MCF 10A (cell line): ENCODE measurements around the gene VWA7. TPM values are rescaled to one million over a fixed set of nuclear protein-coding genes. Genes with fewer than 3 reads are reported as not detected.

Experiments used
- BruUV-seq: library from RNA; stranded (reverse); fragments of 400-500 nt; replicated peaks from 2 replicates; lab custom pipeline; 2021; lab: Mats Ljungman, UMichigan
- CTCF ChIA-PET: fragments of 300-600 bp; sonication (Branson Sonifier 250); formaldehyde crosslinking; extraction: SDS; loops from one replicate; lab custom pipeline; 2021; ENCODE audit warnings: antibody characterized with exemption, inconsistent platforms; lab: Yijun Ruan, JAX
- POLR2A ChIA-PET: fragments of 300-600, 350-650 bp; sonication (Branson Sonifier 250); formaldehyde crosslinking; extraction: SDS; loops from one replicate; lab custom pipeline; 2020; ENCODE audit warnings: antibody characterized with exemption, inconsistent platforms; lab: Yijun Ruan, JAX
- DNase-seq: peaks from one replicate; pipeline ENCODE4 v3.0.0-alpha.2; 2018; ENCODE audit not compliant: unreplicated experiment
- H3K27ac Mint-ChIP-seq: one replicate; pipeline ENCODE4 v1.8.0; 2022; ENCODE audit warnings: mild to moderate bottlenecking, low read depth, mixed read lengths; ENCODE audit not compliant: unreplicated experiment
- H3K27me3 Mint-ChIP-seq: one replicate; pipeline ENCODE4 v1.8.0; 2022; ENCODE audit warnings: mixed read lengths; ENCODE audit not compliant: insufficient read depth, unreplicated experiment
- H3K36me3 Mint-ChIP-seq: one replicate; pipeline ENCODE4 v1.8.0; 2022; ENCODE audit warnings: mild to moderate bottlenecking, moderate library complexity, mixed read lengths; ENCODE audit not compliant: insufficient read depth, unreplicated experiment
- H3K4me1 Mint-ChIP-seq: one replicate; pipeline ENCODE4 v1.8.0; 2022; ENCODE audit warnings: mixed read lengths; ENCODE audit not compliant: insufficient read depth, unreplicated experiment
- H3K4me3 Mint-ChIP-seq: one replicate; pipeline ENCODE4 v1.8.0; 2022; ENCODE audit warnings: mild to moderate bottlenecking, moderate library complexity, mixed read lengths; ENCODE audit not compliant: unreplicated experiment
- H3K9me3 Mint-ChIP-seq: one replicate; pipeline ENCODE4 v1.8.0; 2022; ENCODE audit warnings: mixed read lengths; ENCODE audit not compliant: unreplicated experiment
- intact Hi-C: fragments of 100-400 bp; cut with micrococcal nuclease; formaldehyde crosslinking; loops from 2 replicates; pipeline ENCODE4 v1.14.1; 2022
- total RNA-seq: library from RNA; stranded (reverse); gene quantifications from 2 replicates; pipeline ENCODE4 v1.2.3, GENCODE V29; 2022
- TF ChIP-seq, protein P1 (sequence below): fragments of 200-600 bp; IDR thresholded peaks from one replicate; pipeline ENCODE4 v1.8.0; 2022; ENCODE audit warnings: antibody characterized with exemption, mild to moderate bottlenecking; ENCODE audit not compliant: unreplicated experiment

VWA7 gene
- total RNA-seq, 1 experiment from 2014 or later = 2.0 TPM

DNA sequence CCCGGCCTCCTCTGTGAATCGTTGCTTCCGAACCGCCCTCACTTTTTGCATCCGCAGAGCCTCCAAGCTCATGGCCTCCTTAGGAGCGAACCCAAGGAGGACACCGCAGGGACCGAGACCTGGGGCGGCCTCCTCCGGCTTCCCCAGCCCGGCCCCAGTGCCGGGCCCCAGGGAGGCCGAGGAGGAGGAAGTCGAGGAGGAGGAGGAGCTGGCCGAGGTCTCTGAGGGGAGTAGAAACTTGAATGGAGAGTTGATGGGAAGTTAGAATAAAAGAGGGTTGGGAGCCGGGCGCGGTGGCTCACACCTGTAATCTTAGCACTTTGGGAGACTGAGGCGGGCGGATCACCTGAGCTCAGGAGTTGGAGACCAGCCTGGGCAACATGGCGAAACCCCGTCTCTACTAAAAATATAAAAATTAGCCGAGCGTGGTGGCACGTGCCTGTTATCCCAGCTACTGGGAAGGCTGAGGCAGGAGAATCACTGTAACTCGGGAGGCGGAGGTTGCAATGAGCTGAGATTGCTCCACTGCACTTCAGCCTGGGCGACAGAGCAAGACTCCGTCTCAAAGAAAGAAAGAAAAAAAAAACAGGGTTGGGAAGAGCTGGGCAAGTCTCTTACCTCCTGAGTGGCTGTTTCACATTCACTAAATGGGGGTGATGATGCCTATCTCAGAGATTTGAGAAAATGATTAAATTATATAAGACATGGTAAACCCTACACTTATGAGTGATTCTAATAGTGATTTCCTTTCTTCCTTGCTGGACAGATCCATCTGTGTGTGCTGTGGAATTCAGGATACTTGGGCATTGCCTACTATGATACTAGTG, 36.5 kb downstream of the VWA7 start:
- no TSS peak for BruUV-seq
- H3K36me3 Mint-ChIP-seq = peaks cover 4% of the 10 kb centered on the region

DNA sequence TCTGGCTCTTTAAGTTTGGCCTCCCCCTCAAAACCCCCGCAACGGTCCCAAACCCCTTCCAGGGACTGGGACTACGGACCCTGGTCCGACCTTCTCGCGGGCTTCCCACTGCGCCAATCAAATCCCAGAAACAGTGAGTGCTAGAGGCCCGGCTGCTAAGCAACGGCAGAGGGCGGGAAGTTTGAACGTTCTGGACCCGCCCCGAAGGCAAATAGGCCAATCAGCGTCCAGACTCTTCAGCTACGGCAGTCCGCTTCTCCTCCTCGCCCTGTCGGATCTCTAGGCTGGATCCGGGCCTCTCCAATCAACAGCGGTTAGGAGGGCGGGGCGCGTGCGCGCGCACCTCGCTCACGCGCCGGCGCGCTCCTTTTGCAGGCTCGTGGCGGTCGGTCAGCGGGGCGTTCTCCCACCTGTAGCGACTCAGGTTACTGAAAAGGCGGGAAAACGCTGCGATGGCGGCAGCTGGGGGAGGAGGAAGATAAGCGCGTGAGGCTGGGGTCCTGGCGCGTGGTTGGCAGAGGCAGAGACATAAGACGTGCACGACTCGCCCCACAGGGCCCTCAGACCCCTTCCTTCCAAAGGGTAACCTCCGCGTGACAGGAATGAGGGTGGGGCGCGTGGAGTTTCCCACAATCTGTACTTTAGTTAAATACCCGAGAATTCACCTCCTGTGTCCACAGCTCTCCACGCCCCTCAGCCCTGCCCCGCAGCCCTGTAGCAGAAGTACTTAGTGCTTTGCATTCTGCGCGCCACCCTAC, 37.3 kb downstream of the VWA7 start, which contains the start of gene MSH5:
Gene MSH5 (plus strand): TSS at position 367 of the 758 bp plus-strand sequence. CDS start 462 bp downstream, outside the sequence.
- TSS peak; percentile 56 for BruUV-seq
- peaks cover 40% of the 10 kb centered on the region for H3K4me1 Mint-ChIP-seq

More for the DNA sequence above, 36.5 kb downstream of the VWA7 start:
- H3K27me3 Mint-ChIP-seq = no peaks in the 10 kb centered on the region
- intact Hi-C loops = no loop called here
- peak overlapping the region; percentile 88 for H3K4me3 Mint-ChIP-seq
- no peak for DNase-seq
- no peaks in the 10 kb centered on the region for H3K9me3 Mint-ChIP-seq
- TF ChIP-seq, protein P1, sequence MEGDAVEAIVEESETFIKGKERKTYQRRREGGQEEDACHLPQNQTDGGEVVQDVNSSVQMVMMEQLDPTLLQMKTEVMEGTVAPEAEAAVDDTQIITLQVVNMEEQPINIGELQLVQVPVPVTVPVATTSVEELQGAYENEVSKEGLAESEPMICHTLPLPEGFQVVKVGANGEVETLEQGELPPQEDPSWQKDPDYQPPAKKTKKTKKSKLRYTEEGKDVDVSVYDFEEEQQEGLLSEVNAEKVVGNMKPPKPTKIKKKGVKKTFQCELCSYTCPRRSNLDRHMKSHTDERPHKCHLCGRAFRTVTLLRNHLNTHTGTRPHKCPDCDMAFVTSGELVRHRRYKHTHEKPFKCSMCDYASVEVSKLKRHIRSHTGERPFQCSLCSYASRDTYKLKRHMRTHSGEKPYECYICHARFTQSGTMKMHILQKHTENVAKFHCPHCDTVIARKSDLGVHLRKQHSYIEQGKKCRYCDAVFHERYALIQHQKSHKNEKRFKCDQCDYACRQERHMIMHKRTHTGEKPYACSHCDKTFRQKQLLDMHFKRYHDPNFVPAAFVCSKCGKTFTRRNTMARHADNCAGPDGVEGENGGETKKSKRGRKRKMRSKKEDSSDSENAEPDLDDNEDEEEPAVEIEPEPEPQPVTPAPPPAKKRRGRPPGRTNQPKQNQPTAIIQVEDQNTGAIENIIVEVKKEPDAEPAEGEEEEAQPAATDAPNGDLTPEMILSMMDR = no peak
- peaks cover 40% of the 10 kb centered on the region for H3K4me1 Mint-ChIP-seq
- POLR2A ChIA-PET = interaction anchor here (0.6 to 7.0 kb wide), 28 partner anchors 9 to 1536 kb away, joined by 3 to 90 read pairs (median 6); partner anchors contain the start of genes ABHD16A, B3GALT4, BAG6 and C6orf47
- H3K27ac Mint-ChIP-seq = peak overlapping the region; percentile 81
- CTCF ChIA-PET = interaction anchor here (0.7 to 1.6 kb wide), 4 partner anchors 10 to 51 kb away, joined by 4 to 7 read pairs (median 4); no protein-coding TSS in a partner anchor

DNA sequence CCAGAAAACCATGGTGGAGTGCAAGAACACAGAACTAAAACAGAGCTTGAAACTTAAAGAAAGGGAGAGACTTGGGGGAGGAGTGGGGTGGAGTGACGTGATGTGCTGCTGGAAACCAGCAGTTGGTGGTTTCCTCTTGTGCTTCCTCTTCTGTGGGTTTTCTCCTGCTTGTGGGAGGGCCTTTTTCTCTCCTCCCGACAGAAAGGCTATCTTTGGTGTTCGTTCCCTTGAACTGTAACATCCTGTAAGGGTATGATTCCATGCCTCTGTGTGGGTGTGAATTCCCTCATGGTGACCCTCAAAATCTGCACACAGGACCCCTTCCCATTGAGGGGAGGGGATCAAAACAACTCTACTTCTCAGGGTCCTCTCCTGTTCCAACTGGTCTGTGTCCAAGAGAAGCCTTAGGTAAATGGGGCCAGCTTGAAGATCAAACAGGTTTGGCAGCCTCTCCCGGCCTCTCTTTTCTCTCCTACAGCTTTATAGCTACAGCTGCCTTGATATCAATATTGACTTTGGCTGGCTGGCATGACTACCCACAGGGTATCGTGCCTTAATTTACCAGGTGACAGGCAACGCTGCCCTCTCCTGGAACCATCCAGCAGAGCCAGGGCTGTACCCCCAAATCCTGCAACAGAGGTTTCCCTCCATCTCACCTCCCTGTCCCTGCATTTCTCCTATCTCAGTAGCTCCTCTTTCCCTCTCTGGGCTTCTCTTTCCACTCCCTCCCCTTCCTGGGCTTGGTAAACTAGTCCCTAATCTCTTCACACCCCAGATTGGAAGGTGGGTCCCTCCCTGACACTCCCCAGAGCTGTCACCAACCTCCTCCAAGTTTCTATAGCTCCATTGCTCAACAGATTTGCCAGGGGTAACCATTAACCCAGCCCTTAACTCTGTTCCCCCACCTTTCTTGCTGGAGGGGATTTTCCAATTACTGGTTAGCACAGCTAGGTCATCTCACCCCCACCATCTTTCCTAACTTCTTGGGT, 38.8 kb downstream of the VWA7 start:
- H3K36me3 Mint-ChIP-seq = peaks cover 12% of the 10 kb centered on the region
- peak overlapping the region; percentile 81 for H3K27ac Mint-ChIP-seq
- H3K9me3 Mint-ChIP-seq = no peaks in the 10 kb centered on the region
- DNase-seq = peak; percentile 57
- intact Hi-C loops = loop anchor here (2.0 kb wide), 1 partner anchor 35 kb away; the partner anchor contains the start of gene ABHD16A
- ChIA-PET CTCF (interaction anchor here (0.6 to 1.7 kb wide), 8 partner anchors 9 to 92 kb away, joined by 3 to 5 read pairs (median 4); partner anchors contain the start of genes DDAH2, HSPA1A, HSPA1L and LSM2), POLR2A (interaction anchor here (0.6 to 11.8 kb wide), 18 partner anchors 11 to 1545 kb away, joined by 3 to 95 read pairs (median 8); partner anchors contain the start of genes BAG6, CSNK2B, EHMT2 and GPANK1)
- H3K4me3 Mint-ChIP-seq = peak overlapping the region; percentile 10
- H3K27me3 Mint-ChIP-seq = no peaks in the 10 kb centered on the region
- peaks cover 40% of the 10 kb centered on the region for H3K4me1 Mint-ChIP-seq
- no TSS peak for BruUV-seq
- TF ChIP-seq, protein P1 = no peak

More for the DNA sequence above, 37.3 kb downstream of the VWA7 start, which contains the start of gene MSH5:
- intact Hi-C loops = loop anchor here (2.0 kb wide), 1 partner anchor 37 kb away; the partner anchor contains the start of gene ABHD16A
- Mint-ChIP-seq H3K27ac (peak within 1 kb of the TSS; percentile 81), H3K4me3 (peak within 1 kb of the TSS; percentile 88), H3K27me3 (no peaks in the 10 kb centered on the region), H3K9me3 (no peaks in the 10 kb centered on the region), H3K36me3 (no peaks in the 10 kb centered on the region)
- ChIA-PET CTCF (interaction anchor here (0.5 to 1.6 kb wide), 5 partner anchors 9 to 67 kb away, joined by 3 to 7 read pairs (median 4); partner anchors contain the start of gene LSM2), POLR2A (interaction anchor here (0.6 to 7.0 kb wide), 34 partner anchors 9 to 1537 kb away, joined by 3 to 90 read pairs (median 6); partner anchors contain the start of genes ABHD16A, B3GALT4, BAG6 and C6orf47)
- TF ChIP-seq, protein P1 = no peak
- peak; percentile 99 for DNase-seq
